Endothelial cell (in vitro differentiated cells): ENCODE measurements around the gene ARRDC1. TPM values are rescaled to one million over a fixed set of nuclear protein-coding genes. Genes with fewer than 3 reads are reported as not detected.

Source experiments
- DNase-seq: peaks from one replicate; pipeline ENCODE4 v3.0.0; 2021; ENCODE audit warnings: low spot score
- H3K27ac Mint-ChIP-seq: one replicate; pipeline ENCODE4 v1.8.0; 2021; ENCODE audit warnings: mixed read lengths, inconsistent platforms; ENCODE audit not compliant: unreplicated experiment
- H3K27me3 Mint-ChIP-seq: one replicate; pipeline ENCODE4 v1.8.0; 2021; ENCODE audit warnings: mild to moderate bottlenecking, moderate library complexity, mixed read lengths, inconsistent platforms; ENCODE audit not compliant: unreplicated experiment
- H3K36me3 Mint-ChIP-seq: one replicate; pipeline ENCODE4 v1.8.0; 2021; ENCODE audit warnings: mild to moderate bottlenecking, low read depth, mixed read lengths, inconsistent platforms; ENCODE audit not compliant: unreplicated experiment
- H3K4me1 Mint-ChIP-seq: one replicate; pipeline ENCODE4 v1.8.0; 2021; ENCODE audit warnings: mild to moderate bottlenecking, mixed read lengths, inconsistent platforms; ENCODE audit not compliant: unreplicated experiment
- H3K4me3 Mint-ChIP-seq: one replicate; pipeline ENCODE4 v1.8.0; 2021; ENCODE audit warnings: mild to moderate bottlenecking, mixed read lengths, inconsistent platforms; ENCODE audit not compliant: unreplicated experiment
- H3K9me3 Mint-ChIP-seq: one replicate; pipeline ENCODE4 v1.8.0; 2021; ENCODE audit warnings: mixed read lengths, inconsistent platforms; ENCODE audit not compliant: unreplicated experiment
- CTCF ChIP-seq: fragments of 200-600 bp; sonication (generic); IDR thresholded peaks from one replicate; pipeline ENCODE4 v1.5.0; 2021; ENCODE audit warnings: antibody characterized with exemption; ENCODE audit not compliant: unreplicated experiment
- total RNA-seq: library from RNA; stranded (reverse); fragmentation: NEBNext Ultra II Directional; extraction: Animal tissue kit (Norgen Biotek cat#: 25700); gene quantifications from one replicate; pipeline ENCODE4 v1.2.1, GENCODE V29; 2021; ENCODE audit not compliant: unreplicated experiment

ARRDC1 gene
- total RNA-seq, 1 donor from 2014 or later, result 20.3 TPM

DNA sequence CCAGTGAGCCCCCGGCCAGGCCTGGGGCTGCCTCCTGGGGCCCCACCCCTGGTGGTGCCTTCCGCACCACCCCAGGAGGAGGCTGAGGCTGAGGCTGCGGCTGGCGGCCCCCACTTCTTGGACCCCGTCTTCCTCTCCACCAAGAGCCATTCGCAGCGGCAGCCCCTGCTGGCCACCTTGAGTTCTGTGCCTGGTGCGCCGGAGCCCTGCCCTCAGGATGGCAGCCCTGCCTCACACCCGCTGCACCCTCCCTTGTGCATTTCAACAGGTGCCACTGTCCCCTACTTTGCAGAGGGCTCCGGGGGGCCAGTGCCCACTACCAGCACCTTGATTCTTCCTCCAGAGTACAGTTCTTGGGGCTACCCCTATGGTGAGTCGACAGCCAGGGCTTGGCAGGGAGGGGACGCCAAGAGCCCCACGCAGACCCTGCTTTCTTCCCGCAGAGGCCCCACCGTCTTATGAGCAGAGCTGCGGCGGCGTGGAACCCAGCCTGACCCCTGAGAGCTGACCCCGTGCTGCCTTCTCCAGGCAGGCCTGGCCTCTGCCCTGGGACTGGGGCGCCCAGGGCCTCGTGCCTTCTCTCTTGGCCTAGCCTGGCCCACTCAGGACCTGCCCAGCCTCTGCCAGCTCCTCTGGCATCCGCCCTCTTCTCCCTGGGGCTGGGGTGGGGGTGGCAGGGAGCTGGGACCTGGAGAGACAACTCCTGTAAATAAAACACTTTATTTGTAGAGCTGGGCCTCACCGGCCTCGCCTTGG lies 9.3 kb downstream of the ARRDC1 start:
- Mint-ChIP-seq H3K4me1 (peaks cover 21% of the 10 kb centered on the region), H3K27ac (no peak overlapping the region), H3K4me3 (no peak overlapping the region), H3K36me3 (peaks cover 5% of the 10 kb centered on the region), H3K27me3 (peaks cover 10% of the 10 kb centered on the region), H3K9me3 (no peaks in the 10 kb centered on the region)
- no peak for TF ChIP-seq CTCF
- DNase-seq, result no peak

DNA sequence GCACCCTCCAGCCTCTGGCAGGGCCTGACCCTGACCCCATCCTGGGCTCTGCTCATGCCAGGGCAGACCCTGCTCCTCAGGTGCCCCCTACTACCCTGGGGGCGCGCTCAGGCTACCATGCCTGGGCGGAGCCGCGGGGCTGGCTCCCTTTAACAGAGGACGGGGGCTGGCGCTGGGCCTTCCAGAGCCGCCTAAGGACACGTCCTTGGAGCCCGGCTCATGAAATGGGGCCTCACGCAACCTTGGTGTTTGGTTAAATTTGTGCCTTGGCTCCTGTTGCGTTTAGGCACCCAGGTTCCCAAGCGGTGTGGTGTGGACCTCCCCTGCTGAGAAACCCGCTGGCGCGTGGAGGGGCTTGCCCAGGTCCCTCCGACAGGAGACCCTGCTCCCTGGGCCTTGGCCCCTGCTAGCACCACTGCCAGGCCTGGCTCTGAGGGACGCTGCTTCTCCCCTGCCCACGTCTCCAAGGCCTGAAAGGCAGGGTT lies 9.9 kb downstream of the ARRDC1 start:
- peaks cover 26% of the 10 kb centered on the region for H3K4me1 Mint-ChIP-seq

DNA sequence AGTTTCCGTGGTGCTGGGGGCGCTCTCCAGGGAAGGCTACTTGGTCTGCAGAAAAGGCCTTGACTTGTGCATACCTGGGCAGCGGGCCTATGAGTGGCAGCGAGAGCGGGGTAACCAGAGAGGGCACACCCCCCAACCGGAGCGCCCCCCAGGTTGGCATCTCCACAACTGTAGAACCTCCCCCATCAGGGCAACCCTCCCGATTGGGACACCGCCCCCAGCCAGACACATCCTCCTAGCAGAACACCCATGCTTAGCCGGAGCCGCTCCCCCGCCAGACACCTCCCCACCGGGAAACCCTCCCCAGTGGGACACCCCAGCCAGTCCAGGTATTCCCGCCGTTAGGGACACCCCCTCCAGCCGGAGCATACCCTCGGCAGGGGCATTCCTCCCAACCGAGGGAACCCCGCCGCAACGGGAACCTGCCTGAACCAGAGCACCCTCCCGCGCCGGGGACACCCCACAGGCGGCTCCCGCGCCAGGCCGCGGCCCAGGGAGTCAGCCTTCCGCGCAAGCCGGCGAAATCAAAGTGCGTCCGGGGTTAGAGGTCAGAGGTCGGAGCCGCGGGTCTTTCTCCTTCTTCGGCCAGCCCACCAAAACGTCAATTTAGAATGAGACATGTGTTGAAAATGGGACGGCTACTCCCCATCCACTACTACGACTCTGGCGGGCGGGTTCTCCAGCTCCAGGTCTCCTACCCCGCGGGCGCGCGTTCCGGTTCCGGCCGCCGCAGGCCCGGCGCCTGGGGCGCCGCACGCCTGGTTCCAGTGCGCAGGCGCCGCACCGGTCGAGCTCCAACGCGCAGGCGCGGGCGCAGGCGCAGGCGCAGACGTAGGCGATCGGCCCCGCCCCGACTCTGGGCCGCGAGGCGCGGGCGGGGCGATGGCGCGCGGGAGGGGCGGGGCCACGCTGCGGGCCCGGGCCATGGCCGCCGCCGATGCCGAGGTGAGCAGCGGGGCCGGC lies 12.9 kb downstream of the ARRDC1 start, which contains the start of gene EHMT1:
EHMT1 (plus strand) TSS at position 901 of the 963 bp plus-strand sequence; CDS start at position 925, 24 bp downstream.
- no peak for TF ChIP-seq CTCF
- Mint-ChIP-seq H3K27me3 (peaks cover 8% of the 10 kb centered on the region), H3K36me3 (peaks cover 5% of the 10 kb centered on the region), H3K9me3 (no peaks in the 10 kb centered on the region), H3K4me1 (peaks cover 31% of the 10 kb centered on the region), H3K4me3 (peak within 1 kb of the TSS; percentile 97), H3K27ac (peak within 1 kb of the TSS; percentile 87)
- DNase-seq, result peak; percentile 96

More for the DNA sequence above, 9.9 kb downstream of the ARRDC1 start:
- H3K27ac Mint-ChIP-seq, result no peak overlapping the region
- TF ChIP-seq CTCF, result no peak
- no peaks in the 10 kb centered on the region for H3K9me3 Mint-ChIP-seq
- H3K36me3 Mint-ChIP-seq, result peaks cover 5% of the 10 kb centered on the region
- peaks cover 10% of the 10 kb centered on the region for H3K27me3 Mint-ChIP-seq
- H3K4me3 Mint-ChIP-seq, result no peak overlapping the region
- DNase-seq, result no peak

- H3K27ac Mint-ChIP-seq, result peak overlapping the region; percentile 76
- no peak for DNase-seq
- H3K4me1 Mint-ChIP-seq, result peaks cover 29% of the 10 kb centered on the region
- H3K27me3 Mint-ChIP-seq, result peaks cover 8% of the 10 kb centered on the region
- TF ChIP-seq CTCF, result no peak
- peaks cover 5% of the 10 kb centered on the region for H3K36me3 Mint-ChIP-seq
- H3K4me3 Mint-ChIP-seq, result peak overlapping the region; percentile 94
- no peaks in the 10 kb centered on the region for H3K9me3 Mint-ChIP-seq
Observed at GRCh38 chr9:137619240-137620047, 14.0 kb downstream of the ARRDC1 start.
